ENCODE measurements around the gene ETS1.

Gene ETS1

GRCh38 chr11:128567130-128567529 lies 20.2 kb downstream of the ETS1 start:
- DNase-seq = no peak

GRCh38 chr11:128565881-128566280 lies 21.5 kb downstream of the ETS1 start:
- DNase-seq = no peak

- DNase-seq = no peak
Measured at GRCh38 chr11:128564642-128565245, 22.6 kb downstream of the ETS1 start.

- no peak for DNase-seq
Measured at GRCh38 chr11:128563942-128564641, 23.3 kb downstream of the ETS1 start.

GRCh38 chr11:128563308-128563707 lies 24.1 kb downstream of the ETS1 start:
- DNase-seq = no peak

- DNase-seq = no peak
Measured at GRCh38 chr11:128559496-128560103, 27.8 kb downstream of the ETS1 start.

GRCh38 chr11:128555606-128556005 lies 31.8 kb downstream of the ETS1 start:
- DNase-seq = peak; percentile 33

- peak; percentile 83 for DNase-seq
Measured at GRCh38 chr11:128553662-128554362, 33.5 kb downstream of the ETS1 start.

GRCh38 chr11:128552783-128553661 lies 34.3 kb downstream of the ETS1 start:
- DNase-seq = peak; percentile 53

- DNase-seq = no peak
Measured at GRCh38 chr11:128551611-128552335, 35.6 kb downstream of the ETS1 start.

- no peak for DNase-seq
Measured at GRCh38 chr11:128551058-128551457, 36.3 kb downstream of the ETS1 start.

- no peak for DNase-seq
Measured at GRCh38 chr11:128550261-128550821, 37.0 kb downstream of the ETS1 start.

GRCh38 chr11:128549256-128549944 lies 38.0 kb downstream of the ETS1 start:
- DNase-seq = peak; percentile 25

GRCh38 chr11:128548649-128549255 lies 38.6 kb downstream of the ETS1 start:
- peak; percentile 31 for DNase-seq

GRCh38 chr11:128547946-128548648 lies 39.3 kb downstream of the ETS1 start:
- DNase-seq = no peak

- DNase-seq = no peak
Measured at GRCh38 chr11:128546916-128547315, 40.4 kb downstream of the ETS1 start.

- DNase-seq = peak; percentile 56
Measured at GRCh38 chr11:128544471-128545051, 42.8 kb downstream of the ETS1 start.

GRCh38 chr11:128540469-128540868 lies 46.9 kb downstream of the ETS1 start:
- DNase-seq = no peak

- DNase-seq = no peak
Measured at GRCh38 chr11:128536506-128536905, 50.9 kb downstream of the ETS1 start.

All from fibroblast of skin of abdomen (primary cell).